MM.1S (cell line): Measurements from ENCODE around the gene NOS2.

ENCODE experiments used
- CTCF ChIP-seq: fragments of 300-600 bp; sonication (generic); IDR thresholded peaks from 2 replicates; pipeline ENCODE4 v1.5.1; 2016; ENCODE audit warnings: antibody characterized with exemption, low read length, mixed read lengths
- EZH2 ChIP-seq: fragments of 300-600 bp; sonication (generic); optimal IDR thresholded peaks from 2 replicates; pipeline ENCODE3; 2017; ENCODE audit warnings: low read depth, mild to moderate bottlenecking, antibody characterized with exemption, low read length, mixed read lengths

- TF ChIP-seq CTCF (no peak), EZH2 (no peak)
Observed at GRCh38 chr17:27771586-27771985, 28.7 kb downstream of the NOS2 start.
